ENCODE results near the gene CZIB.

Gene CZIB

DNA sequence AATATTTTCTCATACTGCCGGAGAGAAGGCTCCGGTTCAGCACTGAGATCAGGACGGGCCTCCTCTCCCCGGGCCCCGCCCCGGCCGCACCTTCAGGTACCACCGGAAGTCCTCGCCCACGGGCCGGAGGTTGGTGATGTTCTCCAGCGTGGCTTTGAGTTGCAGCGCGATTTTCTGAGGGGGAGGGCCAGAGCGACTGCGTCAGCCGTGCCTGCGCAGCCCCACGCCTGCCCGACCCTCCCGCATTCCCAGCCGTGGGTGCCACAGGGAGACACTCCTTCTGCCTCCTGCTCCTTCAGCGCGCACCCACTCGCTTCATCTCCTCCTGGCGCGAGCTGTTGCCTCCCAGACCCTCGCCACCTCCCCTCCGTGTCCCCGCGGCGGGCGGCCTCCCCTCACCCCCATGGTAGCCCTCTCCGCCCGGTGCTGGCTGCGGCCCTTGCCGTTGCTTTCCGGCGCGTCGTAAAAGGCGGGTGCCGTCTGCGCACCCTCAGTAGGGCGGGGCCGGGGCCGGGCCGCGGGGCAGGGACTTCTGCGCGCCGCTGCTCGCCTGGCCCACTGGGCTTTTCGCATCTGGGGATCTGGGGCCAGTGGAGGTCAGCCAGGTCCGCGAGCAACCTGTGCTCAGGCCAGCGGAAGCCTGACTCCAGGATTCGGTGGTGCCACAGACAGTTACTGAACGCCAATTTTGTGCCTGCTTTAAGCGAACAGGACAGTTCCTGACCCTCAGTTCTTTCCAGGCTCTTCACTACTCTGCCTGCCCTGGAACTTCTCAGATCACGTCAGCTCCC, at the start of gene CZIB:
Gene CZIB, minus strand, starts transcription at position 464 of the 791 bp plus-strand sequence. Its CDS starts 59 bp downstream, at position 405.
- DNase-seq: peak; percentile 92

DNA sequence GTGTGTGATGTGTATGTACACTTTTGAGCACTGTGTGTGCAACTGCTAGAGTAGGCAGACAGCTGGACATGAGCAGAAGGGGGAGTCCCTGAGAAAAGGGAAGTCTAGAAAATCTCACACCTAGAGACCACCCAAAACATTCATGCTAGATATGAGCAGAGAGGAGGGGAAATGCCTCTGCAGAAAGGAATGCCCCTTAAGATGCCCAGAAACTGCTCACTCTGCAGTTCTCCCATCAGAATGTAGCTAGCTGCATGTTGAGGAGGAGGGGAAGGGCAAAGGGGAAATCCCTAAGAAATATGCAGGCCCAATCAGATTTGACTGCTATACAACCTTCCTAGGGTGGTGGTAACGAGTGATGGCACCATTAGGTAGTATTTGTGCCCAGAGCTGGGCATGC, 49.7 kb upstream of the CZIB start:
- no peak for DNase-seq

DNA sequence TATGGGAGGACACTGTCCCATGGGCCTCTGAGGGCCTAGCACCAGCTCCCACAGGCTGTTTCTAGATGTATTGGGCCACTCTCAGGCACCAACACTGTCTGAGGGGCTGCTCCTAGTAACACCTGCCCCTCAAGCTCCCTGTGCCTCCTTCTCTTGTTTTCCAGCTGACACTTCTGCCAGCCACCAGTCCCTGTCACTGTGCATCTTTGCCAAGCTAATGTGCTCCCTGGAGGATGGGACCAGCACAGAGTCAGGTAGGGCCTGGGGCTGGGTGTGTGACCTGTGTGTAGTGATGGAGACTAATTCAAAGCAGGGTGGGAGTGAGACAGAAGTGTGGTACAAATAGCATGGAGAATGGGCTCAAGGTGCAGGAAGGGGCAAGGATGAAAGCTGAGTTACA, 47.3 kb upstream of the CZIB start:
- no peak for DNase-seq

DNA sequence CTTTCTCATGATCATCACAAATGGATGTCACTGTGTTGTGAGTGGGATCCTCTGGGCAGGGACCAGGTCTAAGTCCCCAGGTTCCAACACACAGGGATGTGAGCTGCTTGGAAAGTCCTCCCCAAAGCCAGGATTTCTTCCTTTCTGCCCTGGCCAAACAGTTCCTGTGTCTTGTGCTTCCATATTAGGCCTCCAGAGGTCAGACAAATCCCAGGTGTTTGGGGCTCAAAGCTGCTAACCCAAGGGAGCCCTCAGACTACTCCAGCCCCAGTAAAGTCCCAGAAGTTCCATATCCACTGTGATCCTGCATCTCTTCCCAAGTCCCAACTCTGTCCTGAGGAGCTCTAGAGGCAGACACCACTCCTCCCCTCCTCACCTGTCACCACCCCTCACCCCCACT, 45.6 kb upstream of the CZIB start:
- DNase-seq: no peak

DNA sequence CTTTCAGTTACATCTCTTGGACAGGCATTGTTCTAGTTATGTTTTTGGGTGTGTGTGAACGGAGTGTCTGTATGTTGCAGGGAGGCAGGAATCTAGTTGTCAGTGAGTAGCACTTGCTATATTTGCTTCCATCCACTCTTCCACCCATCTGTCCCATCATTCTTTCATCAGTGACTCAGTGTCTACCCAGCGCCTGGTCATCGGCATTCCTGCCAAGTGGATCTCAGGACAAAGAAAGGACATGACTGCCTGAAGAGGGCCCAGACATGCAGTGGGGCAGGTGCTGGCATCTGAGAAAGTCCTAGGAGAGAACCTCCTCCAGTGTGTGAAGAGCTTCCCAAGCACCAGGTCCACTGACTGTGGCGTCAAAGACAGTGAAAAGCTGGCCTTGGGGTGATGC, 45.1 kb upstream of the CZIB start:
- no peak for DNase-seq

DNA sequence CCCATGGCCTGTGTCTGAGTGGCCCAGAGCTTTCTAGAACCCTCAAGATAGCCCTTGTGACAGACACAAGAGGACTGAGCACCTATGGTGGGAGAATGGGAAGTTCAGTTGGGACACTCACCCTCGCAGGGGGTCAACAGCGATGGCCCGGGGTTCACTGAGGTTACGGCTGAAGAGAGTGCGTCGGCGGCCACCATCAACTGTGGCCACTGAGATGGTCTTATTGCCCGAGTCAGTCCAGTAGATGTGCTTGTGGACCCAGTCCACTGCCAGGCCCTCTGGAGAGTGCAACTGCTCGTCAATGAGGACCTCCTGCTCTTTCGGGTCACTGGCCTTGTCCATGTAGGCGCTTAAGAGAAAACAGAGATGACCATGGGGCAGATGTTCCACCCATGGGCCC, 43.6 kb upstream of the CZIB start:
- DNase-seq: no peak

DNA sequence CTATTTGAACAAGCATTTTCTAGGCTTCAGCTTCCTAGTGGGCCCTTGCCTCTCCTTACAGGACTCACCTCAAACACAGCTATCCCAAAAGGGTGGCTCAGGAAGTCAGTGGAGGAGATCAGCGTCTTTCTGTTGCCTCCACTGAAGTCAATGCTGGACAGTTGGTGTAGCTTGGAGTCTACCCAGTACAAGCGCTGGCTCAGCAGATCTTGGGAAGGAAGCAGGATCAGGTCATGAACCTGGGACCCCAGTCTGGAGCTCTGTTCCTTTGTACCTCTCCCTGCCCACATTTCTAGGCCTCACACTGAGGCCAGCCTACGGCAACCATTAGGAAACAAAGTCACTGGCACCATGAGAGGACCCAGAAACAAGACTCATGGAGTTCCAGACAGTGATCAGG, 41.6 kb upstream of the CZIB start:
- DNase-seq: no peak

DNA sequence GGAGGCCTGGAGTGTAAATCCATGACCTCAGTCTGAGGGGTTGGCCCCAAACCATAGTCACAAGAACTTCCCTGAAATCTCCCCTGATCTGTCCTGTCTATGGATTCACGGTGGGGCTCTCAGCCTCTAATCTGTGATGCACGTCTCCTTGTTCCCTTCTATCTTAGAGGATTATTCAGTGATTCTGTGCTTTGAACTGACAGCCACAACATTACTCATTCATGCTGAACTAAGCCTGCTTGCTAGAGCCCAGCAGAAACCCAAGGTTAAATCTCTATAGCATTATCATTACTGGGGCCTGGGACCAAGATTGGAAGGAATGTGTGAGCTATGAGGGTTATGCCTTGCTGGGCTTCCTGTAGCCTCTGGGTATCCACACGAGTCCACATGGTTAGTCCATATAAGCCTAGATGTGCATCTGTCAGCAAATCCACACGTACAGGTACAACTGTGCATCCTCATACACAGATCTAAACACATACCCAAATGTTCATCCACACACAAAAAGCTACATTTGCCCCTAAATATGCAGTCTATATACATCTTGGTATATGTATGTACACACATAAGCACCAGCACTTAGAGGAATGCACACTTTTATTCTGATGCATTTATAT, 40.3 kb upstream of the CZIB start:
- DNase-seq: no peak

DNA sequence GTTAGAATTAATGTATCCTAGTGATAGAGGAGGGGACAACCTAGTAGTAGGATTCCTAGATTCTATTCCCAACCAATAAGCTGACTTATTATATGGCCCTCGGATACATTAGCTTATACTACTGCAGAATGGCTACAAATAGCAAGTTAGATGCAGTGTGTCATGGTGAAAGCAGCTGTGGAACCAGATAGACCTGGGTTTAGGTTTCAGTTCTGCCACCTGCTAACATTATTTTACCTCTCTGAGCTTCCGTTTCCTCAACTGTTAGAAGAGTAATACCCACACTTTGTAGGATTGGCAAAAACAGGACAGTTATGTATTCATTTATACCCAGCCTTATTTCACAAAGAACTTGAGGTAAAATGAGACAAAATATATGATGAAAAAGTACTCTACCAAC, 39.5 kb upstream of the CZIB start:
- no peak for DNase-seq

DNA sequence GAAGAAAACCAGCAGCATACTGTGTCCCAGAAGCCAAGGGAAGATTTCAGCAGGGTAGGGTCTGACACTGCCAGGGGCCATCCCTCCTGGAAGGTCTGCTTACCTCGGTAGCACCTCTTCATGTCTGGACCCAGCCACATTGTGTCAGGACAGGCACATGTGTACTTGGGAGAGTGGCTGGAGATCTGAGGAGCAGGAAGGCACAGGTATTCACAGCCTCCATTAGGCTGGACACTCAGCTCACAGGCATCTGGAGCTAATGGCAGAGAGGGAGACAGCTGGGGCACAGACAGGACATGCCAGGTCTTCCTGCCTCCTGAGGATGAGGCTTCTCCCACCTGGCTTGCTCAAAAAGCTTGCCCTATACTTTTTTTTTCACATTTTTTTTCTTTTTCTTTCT, 37.8 kb upstream of the CZIB start:
- DNase-seq: no peak

DNA sequence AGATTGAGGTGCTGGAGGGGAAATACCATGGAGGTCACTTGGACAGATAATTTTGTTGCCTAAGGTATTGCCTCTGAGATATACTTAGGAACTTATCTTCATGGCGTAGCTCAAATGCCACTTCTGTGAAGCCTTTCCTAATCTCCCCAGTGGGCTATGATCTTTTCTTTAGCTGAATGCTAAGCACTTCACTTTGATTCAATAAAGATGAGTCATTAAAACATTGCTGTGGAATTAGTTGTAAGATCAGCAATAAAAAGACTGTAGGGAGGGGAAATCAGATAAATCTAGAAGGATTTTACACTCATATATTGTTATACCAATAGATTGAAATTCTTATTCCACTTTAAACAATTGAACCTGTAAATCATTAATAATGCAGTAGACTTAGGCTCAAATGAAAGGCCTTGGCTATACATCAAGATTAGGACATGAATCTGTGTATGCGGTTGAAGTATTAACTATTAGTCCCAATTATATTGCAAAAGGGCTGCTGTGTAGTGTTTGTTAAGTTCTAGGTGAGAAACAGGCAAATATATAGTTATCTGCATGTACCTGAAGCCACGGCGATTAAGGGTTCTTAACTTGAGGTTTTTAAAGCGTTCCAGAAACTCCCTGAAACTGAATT, 37.1 kb upstream of the CZIB start:
- no peak for DNase-seq

DNA sequence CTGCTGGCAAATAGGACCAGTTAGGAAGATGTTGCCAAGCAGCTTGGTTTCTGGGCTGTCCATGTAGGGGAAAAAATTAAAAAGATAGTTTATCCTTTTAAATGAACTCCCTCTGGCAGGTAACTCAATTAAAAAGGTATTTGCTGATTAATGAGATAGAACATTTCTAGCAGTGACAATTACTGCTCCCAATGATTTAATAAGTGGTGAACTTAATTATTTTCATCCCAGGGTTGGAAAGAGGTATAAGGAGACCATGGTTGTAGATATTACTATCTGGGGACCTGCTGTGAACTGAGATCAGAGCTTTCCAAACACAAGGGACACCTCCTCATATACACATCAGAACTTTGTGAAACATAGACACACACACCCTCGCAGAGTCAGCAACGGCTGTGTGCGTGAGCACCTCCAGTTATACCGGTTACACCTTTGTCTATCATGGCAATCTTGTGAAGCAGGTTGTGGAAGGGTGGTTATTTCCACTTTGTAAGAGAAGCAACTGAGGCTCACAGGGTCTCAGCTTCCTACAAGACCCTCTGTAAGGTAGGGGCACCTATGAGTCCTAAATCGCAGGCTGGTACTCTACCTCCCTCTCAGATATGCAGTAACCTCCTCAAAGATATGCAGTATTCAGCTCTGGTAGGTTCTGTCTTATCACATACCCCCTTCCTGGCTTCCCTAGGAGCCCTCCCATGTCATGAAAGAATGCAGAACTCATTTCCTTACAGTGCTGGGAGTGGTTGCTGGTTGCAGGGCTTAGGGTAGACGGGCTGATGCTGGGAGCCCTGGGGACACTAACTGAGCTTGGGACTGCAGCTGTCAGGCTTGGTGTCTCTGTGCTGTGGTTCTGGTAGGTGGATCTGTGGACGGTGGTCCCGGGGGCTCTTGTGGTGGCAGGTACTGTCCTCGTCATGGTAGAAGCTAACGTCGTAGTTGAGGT, 36.3 kb upstream of the CZIB start:
- DNase-seq: no peak

DNA sequence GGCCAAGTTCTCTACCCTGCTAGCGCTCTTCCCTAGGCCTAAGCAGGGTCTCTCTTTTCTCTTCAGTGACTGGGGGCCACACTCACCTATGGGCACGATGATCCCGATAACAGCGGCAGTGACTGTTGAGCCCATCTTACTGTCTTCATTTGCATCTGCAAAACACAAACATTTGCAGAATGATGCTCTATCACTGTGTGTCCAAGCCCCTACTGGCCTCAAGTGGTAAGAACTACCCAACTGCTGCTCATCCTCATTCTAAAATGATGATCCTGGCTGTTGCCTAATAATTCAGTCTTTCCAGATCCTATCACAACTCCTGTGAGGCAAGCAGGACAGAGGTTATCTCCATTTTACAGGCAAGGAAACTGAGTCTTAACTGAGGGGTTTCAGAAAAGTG, 34.6 kb upstream of the CZIB start:
- DNase-seq: no peak

DNA sequence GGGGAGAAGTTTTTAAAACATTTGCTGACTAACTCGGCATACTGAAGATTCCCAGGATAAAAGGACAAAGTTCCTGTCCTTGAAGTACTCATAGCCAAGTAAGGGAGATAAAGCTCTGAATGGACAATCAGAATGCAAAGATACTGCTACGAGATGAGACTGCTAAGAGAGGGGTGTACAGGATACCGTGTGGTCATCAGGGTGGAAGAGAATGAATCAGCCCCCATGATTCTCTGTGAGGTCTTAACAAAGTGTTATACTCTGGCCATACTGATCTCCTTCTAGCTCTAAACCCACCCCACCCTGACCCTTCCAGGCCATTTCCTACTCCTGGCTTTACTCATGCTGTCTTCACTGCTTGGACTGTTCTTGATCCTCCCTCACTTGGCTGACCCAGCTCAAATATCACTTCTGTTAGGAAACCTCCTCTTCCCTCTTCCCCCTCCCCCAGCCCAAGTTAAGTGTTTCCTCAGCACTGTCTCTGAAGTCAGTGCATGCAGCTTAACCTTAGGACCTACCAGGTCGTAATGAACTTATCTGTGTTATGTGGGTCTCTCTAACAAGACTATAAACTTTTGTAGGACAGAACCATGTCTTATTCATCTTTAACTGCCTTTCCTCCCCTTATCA, 33.7 kb upstream of the CZIB start:
- DNase-seq: no peak

DNA sequence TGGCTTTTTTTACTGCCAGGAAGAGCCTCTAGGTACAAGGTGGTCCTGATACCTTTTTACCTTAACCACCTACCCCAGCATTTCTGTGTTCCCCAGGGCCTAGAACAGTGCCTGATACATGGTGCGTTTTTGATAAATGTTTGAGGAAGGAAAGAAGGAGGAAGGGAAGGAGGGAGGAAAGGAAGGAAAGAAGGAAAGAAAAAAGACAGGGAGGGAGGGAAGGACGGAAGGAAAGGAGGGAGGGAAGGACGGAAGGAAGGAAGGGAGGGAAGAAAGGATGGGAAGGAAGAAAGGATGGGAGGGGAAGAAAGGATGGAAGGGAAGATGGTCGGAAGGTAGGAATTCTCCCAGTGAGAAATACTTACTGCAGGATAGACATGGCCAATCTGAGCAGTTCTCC, 29.9 kb upstream of the CZIB start:
- DNase-seq: no peak

DNA sequence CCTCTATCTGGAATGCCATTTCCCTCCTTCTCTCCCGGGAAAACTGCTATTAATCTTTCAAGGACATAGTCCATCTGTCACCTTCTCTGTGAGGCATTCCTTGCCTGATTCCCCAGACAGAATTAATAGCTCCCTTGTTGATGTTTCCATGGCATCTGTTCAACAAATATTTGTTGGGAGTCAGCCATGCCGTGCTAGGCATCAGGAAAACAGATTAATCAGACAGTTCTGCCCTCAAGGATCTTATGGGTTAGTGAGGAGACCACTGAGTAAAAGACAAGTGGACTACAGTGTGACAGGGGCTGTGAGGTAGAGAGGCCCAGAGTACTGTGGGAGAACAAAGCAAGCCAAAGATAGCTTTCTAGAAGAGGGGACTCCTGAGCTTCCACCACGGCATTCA, 29.3 kb upstream of the CZIB start:
- DNase-seq: no peak

DNA sequence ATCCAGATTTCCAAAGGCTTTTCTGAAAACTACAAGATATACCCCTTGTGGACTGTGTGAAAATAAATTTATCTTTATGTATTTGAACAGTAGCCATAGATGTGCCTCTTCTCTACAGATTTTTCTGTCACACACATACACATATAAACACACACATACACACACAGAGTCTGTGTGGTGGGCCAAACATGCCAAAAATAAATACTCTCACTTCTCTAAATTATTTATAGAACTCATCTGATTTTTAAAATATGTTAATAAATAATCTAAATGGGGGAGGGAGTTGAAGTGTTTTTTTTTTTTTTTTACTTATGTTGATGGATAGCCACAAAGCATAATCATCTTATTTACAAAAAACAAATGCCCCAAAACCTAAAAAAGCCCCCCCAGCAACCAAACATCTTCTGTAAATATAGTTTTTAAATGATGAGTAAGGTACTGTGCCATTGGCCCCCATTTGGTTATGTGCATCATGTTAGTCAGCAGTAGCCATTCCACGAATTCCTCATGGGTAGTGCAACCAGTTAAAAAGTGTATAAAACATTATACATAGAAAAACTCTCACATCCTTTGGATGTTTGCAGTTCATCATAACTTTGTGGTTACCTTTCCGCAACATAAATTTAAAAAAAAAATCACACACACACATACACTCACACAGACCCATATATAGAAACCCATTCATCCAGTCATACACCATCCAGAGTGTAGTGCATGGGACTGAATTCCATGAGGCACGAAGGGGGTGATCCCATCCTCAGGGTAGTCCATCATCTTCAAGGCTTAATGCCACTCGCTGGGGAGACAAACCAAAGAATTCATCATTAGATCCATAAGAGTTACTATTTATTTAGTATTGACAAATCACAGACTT, 26.1 kb upstream of the CZIB start:
- DNase-seq: no peak

DNA sequence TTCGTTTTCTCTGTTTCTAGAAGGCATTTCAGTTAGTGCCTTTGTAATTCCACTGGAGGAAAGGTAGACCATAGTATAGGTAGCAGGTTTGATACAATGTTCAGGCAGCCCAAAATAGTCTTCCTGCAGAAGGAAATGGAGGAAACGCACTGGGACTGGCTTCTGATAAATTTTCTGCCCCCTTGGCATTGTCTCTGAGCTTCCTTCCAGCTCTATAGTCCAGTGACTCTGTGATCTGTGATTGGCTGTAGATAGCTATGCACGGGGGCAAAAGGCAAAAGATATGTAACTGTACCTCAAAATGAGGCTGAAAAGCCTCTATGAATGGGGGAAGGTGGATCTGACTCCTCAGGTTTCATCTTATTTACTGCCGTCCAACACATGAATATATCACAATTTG, 23.7 kb upstream of the CZIB start:
- no peak for DNase-seq

DNA sequence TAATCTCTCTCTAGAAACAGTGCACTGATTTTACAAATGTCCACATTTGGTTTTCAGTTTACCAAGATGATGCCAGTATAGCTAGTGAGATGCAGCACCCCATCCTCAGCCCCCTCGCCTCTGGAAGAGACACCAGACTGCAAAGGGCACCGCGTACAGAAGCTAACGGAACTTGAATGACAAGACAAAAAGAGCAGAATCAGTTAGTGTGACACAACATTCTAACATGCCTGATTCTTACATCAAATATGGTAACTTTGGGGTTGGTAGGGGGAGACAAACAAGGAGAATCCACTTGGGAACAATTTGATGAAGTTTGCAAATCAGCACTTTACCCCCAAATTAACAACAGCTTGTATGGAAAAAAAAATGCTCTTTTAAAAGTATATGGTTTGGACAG, 21.9 kb upstream of the CZIB start:
- DNase-seq: no peak

DNA sequence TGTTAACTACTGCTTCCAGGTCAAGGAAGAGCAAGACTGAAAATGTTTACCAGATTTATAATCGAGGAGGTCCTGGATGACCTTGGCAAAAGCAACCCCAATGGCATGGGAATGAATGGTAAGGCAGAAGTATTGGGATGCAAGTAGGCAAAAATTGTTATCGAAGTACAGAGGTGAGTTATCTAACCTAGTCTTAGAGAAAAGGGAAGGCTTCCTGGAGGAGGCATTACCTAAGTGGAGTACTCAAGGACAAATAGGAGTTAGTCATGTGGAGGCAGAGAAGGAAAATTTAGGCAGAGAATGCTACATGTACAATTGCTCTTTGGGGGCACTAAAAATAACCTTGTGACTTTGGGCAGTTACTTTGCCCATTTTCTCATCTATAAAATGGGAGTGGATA, 21.4 kb upstream of the CZIB start:
- DNase-seq: no peak

Data from stimulated activated CD4-positive, alpha-beta T cell treated with anti-CD3 and anti-CD28 coated beads, Interleukin-2, amount 100 ng/mL, for 48 hours (primary cell).